PC-3 (cell line): ENCODE measurements around the gene AP5Z1.

ENCODE experiments used
- EZH2 ChIP-seq: fragments of 300-600 bp; sonication (generic); IDR thresholded peaks from one replicate; pipeline ENCODE4 v1.6.1; 2017; ENCODE audit warnings: antibody characterized with exemption, mild to moderate bottlenecking, low read length; ENCODE audit not compliant: unreplicated experiment
- EZH2phosphoT487 ChIP-seq: fragments of 300-600 bp; sonication (generic); IDR thresholded peaks from 2 replicates; pipeline ENCODE4 v1.6.1; 2018; ENCODE audit warnings: mild to moderate bottlenecking, antibody characterized with exemption, low read length, borderline replicate concordance
- TF ChIP-seq, protein P1 (sequence below): fragments of 300-600 bp; sonication (generic); conservative IDR thresholded peaks from 2 replicates; pipeline ENCODE4 v1.5.1; 2017; ENCODE audit warnings: antibody characterized with exemption, low read depth, mild to moderate bottlenecking, low read length

- TF ChIP-seq, protein P1, sequence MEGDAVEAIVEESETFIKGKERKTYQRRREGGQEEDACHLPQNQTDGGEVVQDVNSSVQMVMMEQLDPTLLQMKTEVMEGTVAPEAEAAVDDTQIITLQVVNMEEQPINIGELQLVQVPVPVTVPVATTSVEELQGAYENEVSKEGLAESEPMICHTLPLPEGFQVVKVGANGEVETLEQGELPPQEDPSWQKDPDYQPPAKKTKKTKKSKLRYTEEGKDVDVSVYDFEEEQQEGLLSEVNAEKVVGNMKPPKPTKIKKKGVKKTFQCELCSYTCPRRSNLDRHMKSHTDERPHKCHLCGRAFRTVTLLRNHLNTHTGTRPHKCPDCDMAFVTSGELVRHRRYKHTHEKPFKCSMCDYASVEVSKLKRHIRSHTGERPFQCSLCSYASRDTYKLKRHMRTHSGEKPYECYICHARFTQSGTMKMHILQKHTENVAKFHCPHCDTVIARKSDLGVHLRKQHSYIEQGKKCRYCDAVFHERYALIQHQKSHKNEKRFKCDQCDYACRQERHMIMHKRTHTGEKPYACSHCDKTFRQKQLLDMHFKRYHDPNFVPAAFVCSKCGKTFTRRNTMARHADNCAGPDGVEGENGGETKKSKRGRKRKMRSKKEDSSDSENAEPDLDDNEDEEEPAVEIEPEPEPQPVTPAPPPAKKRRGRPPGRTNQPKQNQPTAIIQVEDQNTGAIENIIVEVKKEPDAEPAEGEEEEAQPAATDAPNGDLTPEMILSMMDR, result no peak
- TF ChIP-seq EZH2, result no peak
- no peak for TF ChIP-seq EZH2phosphoT487
Observed at GRCh38 chr7:4727914-4728705, 47.3 kb upstream of the AP5Z1 start.
